HepG2 (cell line): ENCODE measurements around the gene CCDC191. TPM values are rescaled to one million over a fixed set of nuclear protein-coding genes. Genes with fewer than 3 reads are reported as not detected.

ENCODE experiments used
- CHD2 ChIP-seq: IDR thresholded peaks from 2 replicates; pipeline ENCODE4 v1.6.1; 2011; ENCODE audit warnings: low read depth, low read length, improper control_type of control experiment
- DRAP1 ChIP-seq: IDR thresholded peaks from 2 replicates; pipeline ENCODE4 v1.6.1; 2016; ENCODE audit warnings: missing genetic modification reagents, missing compliant biosample characterization
- KDM2A ChIP-seq: sonication (generic); formaldehyde crosslinking; IDR thresholded peaks from 2 replicates; pipeline ENCODE4 v1.4.0; 2020; ENCODE audit warnings: low read depth, missing genetic modification reagents, borderline replicate concordance
- MYNN ChIP-seq: sonication (generic); formaldehyde crosslinking; IDR thresholded peaks from 2 replicates; pipeline ENCODE4 v1.4.0; 2020; ENCODE audit warnings: mild to moderate bottlenecking, low read depth, missing genetic modification reagents
- NFRKB ChIP-seq: fragments of 450-650 bp; IDR thresholded peaks from 2 replicates; pipeline ENCODE4 v1.6.1; 2017
- PLRG1 ChIP-seq: fragments of 450-650 bp; conservative IDR thresholded peaks from 2 replicates; pipeline ENCODE4 v1.6.1; 2016
- PREB ChIP-seq: sonication (generic); formaldehyde crosslinking; IDR thresholded peaks from 2 replicates; pipeline ENCODE4 v1.4.0; 2020; ENCODE audit warnings: missing genetic modification reagents
- SNRNP70 ChIP-seq: fragments of 200-400 bp; formaldehyde crosslinking; IDR thresholded peaks from 2 replicates; pipeline ENCODE4 v1.6.1; 2017; ENCODE audit warnings: mild to moderate bottlenecking, low read depth, low read length, moderate library complexity
- SRSF1 ChIP-seq: fragments of 200-400 bp; formaldehyde crosslinking; optimal IDR thresholded peaks from 2 replicates; pipeline ENCODE3; 2017; ENCODE audit warnings: mild to moderate bottlenecking, low read depth, low read length, moderate library complexity
- TBL1XR1 ChIP-seq: fragments of 150-350 bp; IDR thresholded peaks from 2 replicates; pipeline ENCODE4 v1.6.1; 2014; ENCODE audit warnings: borderline replicate concordance, low read length; ENCODE audit not compliant: partially characterized antibody
- THAP7 ChIP-seq: sonication (generic); formaldehyde crosslinking; IDR thresholded peaks from 2 replicates; pipeline ENCODE4 v1.8.1; 2023; ENCODE audit warnings: mild to moderate bottlenecking, missing genetic modification reagents
- THAP9 ChIP-seq: sonication (generic); formaldehyde crosslinking; IDR thresholded peaks from 2 replicates; pipeline ENCODE4; 2020; ENCODE audit warnings: missing genetic modification reagents, mild to moderate bottlenecking, borderline replicate concordance
- ZMYM3 ChIP-seq: sonication (generic); formaldehyde crosslinking; IDR thresholded peaks from 2 replicates; pipeline ENCODE4 v1.5.1; 2020; ENCODE audit warnings: mild to moderate bottlenecking, missing genetic modification reagents
- ZNF205 ChIP-seq: IDR thresholded peaks from 2 replicates; pipeline ENCODE4 v1.6.1; 2018; ENCODE audit warnings: missing biosample characterization, missing genetic modification reagents
- ZNF263 ChIP-seq: sonication (generic); formaldehyde crosslinking; IDR thresholded peaks from 2 replicates; pipeline ENCODE4 v1.4.0; 2020; ENCODE audit warnings: missing genetic modification reagents
- ZNF275 ChIP-seq: sonication (generic); formaldehyde crosslinking; IDR thresholded peaks from 2 replicates; pipeline ENCODE4 v1.8.0; 2022; ENCODE audit warnings: missing genetic modification reagents, mild to moderate bottlenecking, inconsistent platforms, borderline replicate concordance
- ZNF383 ChIP-seq: sonication (generic); formaldehyde crosslinking; IDR thresholded peaks from 2 replicates; pipeline ENCODE4 v1.4.0; 2020; ENCODE audit warnings: missing genetic modification reagents, mild to moderate bottlenecking, borderline replicate concordance
- ZNF496 ChIP-seq: sonication (generic); formaldehyde crosslinking; IDR thresholded peaks from 2 replicates; pipeline ENCODE4 v1.8.1; 2023; ENCODE audit warnings: mild to moderate bottlenecking, moderate library complexity, missing genetic modification reagents; ENCODE audit not compliant: insufficient replicate concordance
- ZNF543 ChIP-seq: sonication (generic); formaldehyde crosslinking; IDR thresholded peaks from 2 replicates; pipeline ENCODE4 v1.4.0; 2020; ENCODE audit warnings: mild to moderate bottlenecking, missing genetic modification reagents
- ZNF644 ChIP-seq: IDR thresholded peaks from 2 replicates; pipeline ENCODE4 v1.6.1; 2016; ENCODE audit warnings: low read depth
- ZNF766 ChIP-seq: sonication (generic); formaldehyde crosslinking; IDR thresholded peaks from 2 replicates; pipeline ENCODE4 v1.5.0; 2020; ENCODE audit warnings: missing genetic modification reagents, borderline replicate concordance
- ZNF781 ChIP-seq: sonication (generic); formaldehyde crosslinking; IDR thresholded peaks from 2 replicates; pipeline ENCODE4 v1.5.1; 2020; ENCODE audit warnings: borderline replicate concordance, mild to moderate bottlenecking, missing genetic modification reagents; ENCODE audit errors: not compliant biosample characterization
- ZNF816 ChIP-seq: sonication (generic); formaldehyde crosslinking; IDR thresholded peaks from 2 replicates; pipeline ENCODE4 v1.8.0; 2022; ENCODE audit warnings: missing genetic modification reagents, mild to moderate bottlenecking, borderline replicate concordance
- polyA plus RNA-seq, 8 experiments: library from polyadenylated mRNA; depleted of rRNA in 3 of 8; stranded (reverse) in 7 of 8; unstranded in 1 of 8; fragments of >200 nt; fragmentation: Illumina TruSeq in 4 of 8; extraction: Trizol in 4 of 8; gene quantifications; 2 replicates each; pipeline versions ENCODE4 v1.2.1 to v1.2.3, GENCODE V29; 2011 to 2016; ENCODE audit warnings: low read depth in 4 of 8, missing spikeins in 1 of 8, mixed read lengths in 1 of 8; ENCODE audit not compliant: insufficient read depth in 1 of 8
- total RNA-seq, 5 experiments: library from RNA; depleted of rRNA; stranded (reverse); fragments of >200 nt; fragmentation: Illumina TruSeq; extraction: Trizol; gene quantifications; 2 replicates each; pipeline ENCODE4 v1.2.3, GENCODE V29; 2016; ENCODE audit warnings: low read depth in 1 of 5

The CCDC191 gene
- total and polyA plus RNA-seq, 2 of the 13 experiments (the other 11 are each of a cell fraction or from before 2014, with no cell fraction given): 0.91 to 1.4 TPM

GRCh38 chr3:114056130-114057010 lies at the start of gene CCDC191, which contains the start of gene QTRT2 (continued):
- TF ChIP-seq THAP9 (peak; percentile 66; the same call in 1 of the 2 replicates), ZNF383 (no peak), PREB (CRISPR knock-in tag) (no peak), KDM2A (CRISPR knock-in tag) (peak; percentile 65; the same call in 1 of the 2 replicates), ZNF644 (CRISPR knock-in tag) (no peak), DRAP1 (CRISPR knock-in tag) (peak; percentile 58; the same call in 1 of the 2 replicates), ZNF816 (CRISPR knock-in tag) (no peak), ZNF275 (CRISPR knock-in tag) (0 out of 2 replicates have a peak, but pooled peaks have one; percentile 48), ZNF263 (CRISPR knock-in tag) (no peak), PLRG1 (no peak), MYNN (CRISPR knock-in tag) (no peak), SRSF1 (no peak), TBL1XR1 (peak; percentile 61), ZNF543 (CRISPR knock-in tag) (0 out of 2 replicates have a peak, but pooled peaks have one; percentile 19), ZNF766 (CRISPR knock-in tag) (peak; percentile 90), ZNF781 (CRISPR knock-in tag) (peak; percentile 78), NFRKB (no peak), ZNF205 (no peak), THAP7 (CRISPR knock-in tag) (0 out of 2 replicates have a peak, but pooled peaks have one; percentile 14), ZMYM3 (0 out of 2 replicates have a peak, but pooled peaks have one; percentile 44), SNRNP70 (no peak), ZNF496 (CRISPR knock-in tag) (no peak), CHD2 (no peak)
